Muscle layer of duodenum (tissue), 2 donors: ENCODE measurements around the gene PREX1.
"Not testable (repeated sequence)": the region's sequence is repeated elsewhere in the genome, so short reads cannot be mapped to it uniquely, and the experiment has no call there.

ENCODE experiments used
- H3K27ac ChIP-seq: one replicate; pipeline ENCODE4 v1.7.0; 2013; ENCODE audit warnings: mild to moderate bottlenecking, low read length
- H3K27me3 ChIP-seq: one replicate; pipeline ENCODE4 v1.7.0; 2013; ENCODE audit warnings: low read depth, mild to moderate bottlenecking, control low read depth, low read length
- H3K36me3 ChIP-seq, 2 donors: one replicate each; pipeline ENCODE4 v1.7.0; 2013; ENCODE audit warnings: low read length in 2 of 2, control low read depth in 1 of 2, mild to moderate bottlenecking in 1 of 2; ENCODE audit not compliant: insufficient read depth in 2 of 2, control insufficient read depth in 1 of 2
- H3K4me1 ChIP-seq, 2 donors: one replicate each; pipeline ENCODE4 v1.7.0; 2013; ENCODE audit warnings: low read length in 2 of 2, mild to moderate bottlenecking in 2 of 2, control low read depth in 1 of 2, moderate library complexity in 1 of 2; ENCODE audit not compliant: insufficient read depth in 2 of 2, control insufficient read depth in 1 of 2
- H3K4me3 ChIP-seq, 2 donors: one replicate each; pipeline ENCODE4 v1.7.0; 2013; ENCODE audit warnings: low read length in 2 of 2, low read depth in 1 of 2, mild to moderate bottlenecking in 1 of 2
- H3K9me3 ChIP-seq, 2 donors: one replicate each; pipeline ENCODE4 v1.7.0; 2013; ENCODE audit warnings: low read length in 2 of 2, control low read depth in 1 of 2, mild to moderate bottlenecking in 1 of 2; ENCODE audit not compliant: control insufficient read depth in 1 of 2
- donor health status: healthy.

Gene PREX1

DNA sequence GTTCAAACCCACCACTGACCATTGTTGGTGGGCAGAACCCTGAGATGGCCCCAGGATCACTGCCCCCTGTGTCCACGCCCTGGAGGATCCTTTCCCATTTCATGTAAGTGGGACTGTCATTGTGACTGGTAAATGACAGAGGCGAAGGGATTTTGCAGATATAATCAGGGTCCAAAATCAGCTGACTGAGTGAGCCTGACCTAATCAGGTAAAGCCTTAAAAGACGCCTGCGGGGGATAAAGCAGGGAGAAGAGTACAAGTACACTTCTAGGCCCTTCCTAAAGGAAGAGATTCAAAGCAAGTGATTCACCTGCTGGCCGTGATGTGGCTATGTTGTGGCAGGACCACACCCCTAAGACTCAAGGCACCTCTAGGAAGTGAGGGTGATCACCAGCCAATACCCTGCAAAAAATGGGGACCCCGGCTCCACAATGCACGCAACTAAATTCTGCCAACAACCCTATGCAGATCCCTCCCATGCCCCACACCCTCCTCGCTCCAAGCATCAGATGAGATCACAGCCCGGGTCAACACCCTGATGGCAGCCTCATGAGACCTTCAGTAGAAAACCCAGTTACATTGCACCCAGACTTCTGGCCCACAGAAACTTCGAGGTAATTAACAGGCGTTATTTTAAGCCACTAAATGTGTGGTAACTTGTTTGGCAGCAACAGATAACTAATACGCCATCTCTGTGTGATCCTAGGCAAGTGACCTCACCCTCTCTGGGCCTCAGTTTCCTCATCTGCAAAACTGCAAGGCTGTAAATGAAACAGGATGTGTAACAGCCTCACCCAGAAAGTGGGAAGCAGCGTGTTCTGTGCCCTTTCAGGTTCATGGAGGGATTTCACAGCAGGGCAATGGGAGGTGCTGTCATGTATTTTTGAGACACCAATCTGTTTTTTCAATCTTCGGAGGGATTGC is 11.3 kb downstream of the PREX1 start:
- no peaks in the 10 kb centered on the region for H3K27me3 ChIP-seq
- H3K27ac ChIP-seq: no peak overlapping the region
- no peaks in the 10 kb centered on the region for H3K9me3 ChIP-seq
- H3K36me3 ChIP-seq: no peaks in the 10 kb centered on the region
- H3K4me3 ChIP-seq: no peak overlapping the region
- H3K4me1 ChIP-seq: peaks cover 0 to 4% of the 10 kb centered on the region in 2 donors

DNA sequence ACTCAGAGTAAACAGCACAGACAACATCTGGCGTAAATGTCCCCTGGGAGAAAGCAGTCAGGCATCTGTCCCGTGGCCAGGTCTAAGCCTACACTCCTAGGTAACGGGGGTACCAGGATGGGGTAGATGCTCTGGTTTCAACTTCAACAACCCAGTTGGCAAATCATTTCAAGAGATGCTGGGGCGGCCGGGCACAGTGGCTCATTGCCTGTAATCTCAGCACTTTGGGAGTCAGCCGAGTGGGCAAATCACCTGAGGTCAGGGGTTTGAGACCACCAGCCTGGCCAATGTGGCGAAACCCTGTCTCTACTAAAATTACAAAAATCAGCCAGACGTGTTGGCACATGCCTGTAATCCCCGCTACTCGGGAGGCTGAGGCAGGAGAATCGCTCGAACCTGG is 12.3 kb downstream of the PREX1 start:
- Histone ChIP-seq H3K27me3 (no peaks in the 10 kb centered on the region), H3K4me3 (no peak overlapping the region), H3K36me3 (no peaks in the 10 kb centered on the region), H3K4me1 (peaks cover 0 to 4% of the 10 kb centered on the region in 2 donors), H3K9me3 (no peaks in the 10 kb centered on the region), H3K27ac (no peak overlapping the region)

DNA sequence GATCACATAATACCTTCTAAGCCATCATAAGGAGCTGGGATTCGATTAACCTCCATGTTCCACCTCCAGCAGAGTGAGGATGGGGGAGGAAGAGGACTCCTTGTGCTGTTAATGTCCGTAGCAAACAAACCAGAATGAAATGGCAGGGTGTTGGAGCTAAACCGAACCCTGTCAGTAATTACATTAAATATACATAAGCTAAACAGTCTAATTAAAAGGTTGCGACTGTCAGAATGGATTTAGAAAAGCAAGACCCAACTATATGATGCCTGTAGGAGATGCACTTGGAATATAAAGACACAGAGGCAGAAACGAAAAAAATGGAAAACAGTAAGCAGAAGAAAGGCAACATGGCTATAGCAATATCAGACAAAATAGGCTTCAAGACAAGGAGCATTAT is 13.2 kb downstream of the PREX1 start:
- H3K27ac ChIP-seq: no peak overlapping the region
- no peaks in the 10 kb centered on the region for H3K27me3 ChIP-seq
- H3K4me1 ChIP-seq: peaks cover 0 to 4% of the 10 kb centered on the region in 2 donors
- no peaks in the 10 kb centered on the region for H3K9me3 ChIP-seq
- no peak overlapping the region for H3K4me3 ChIP-seq
- H3K36me3 ChIP-seq: no peaks in the 10 kb centered on the region

DNA sequence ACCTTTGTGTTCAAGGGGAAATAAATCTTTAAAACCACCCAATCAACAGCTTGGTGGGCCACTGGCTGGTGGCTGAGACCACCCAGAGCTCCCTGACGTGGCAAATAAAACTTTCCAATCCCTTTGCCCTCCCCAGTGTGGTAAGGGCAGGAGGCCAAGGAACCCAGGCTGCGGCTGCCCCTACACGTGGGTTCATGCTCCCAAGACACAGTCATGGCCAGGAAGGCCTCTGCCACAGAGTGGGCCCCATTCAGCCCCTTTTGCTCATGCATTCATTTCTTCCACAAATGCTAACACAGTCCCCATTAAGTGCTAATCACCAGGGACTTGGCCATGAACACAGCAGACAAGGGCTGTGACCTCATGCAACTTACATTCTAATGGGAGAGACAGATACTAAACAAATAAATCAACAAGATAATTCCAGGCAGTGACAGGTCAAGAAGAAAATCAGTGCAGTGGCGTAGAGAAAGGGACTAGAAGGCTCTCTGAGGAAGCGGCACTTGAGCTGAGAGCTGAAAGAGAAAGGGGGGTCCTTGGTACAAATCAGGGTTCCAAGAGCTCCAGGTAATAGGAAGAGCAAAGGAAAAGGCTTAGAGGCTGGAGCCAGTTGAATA is 13.8 kb downstream of the PREX1 start:
- Histone ChIP-seq H3K4me3 (no peak overlapping the region), H3K36me3 (no peaks in the 10 kb centered on the region), H3K4me1 (peaks cover 0 to 4% of the 10 kb centered on the region in 2 donors), H3K27ac (no peak overlapping the region), H3K27me3 (no peaks in the 10 kb centered on the region), H3K9me3 (no peaks in the 10 kb centered on the region)

DNA sequence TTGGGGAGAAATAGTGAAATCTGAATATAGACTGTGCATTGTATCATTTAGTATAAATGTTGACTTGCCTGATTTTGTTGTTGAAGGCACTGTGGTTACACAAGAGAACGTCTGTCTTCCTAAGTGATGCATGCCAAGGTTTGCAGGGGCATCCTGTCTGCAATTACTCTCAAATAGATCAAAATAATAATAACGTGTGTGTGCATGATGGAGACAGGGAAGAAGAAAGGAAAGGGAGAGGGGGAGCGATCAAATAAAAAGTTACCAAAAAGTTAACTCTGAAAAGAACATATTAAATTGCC is 14.4 kb downstream of the PREX1 start:
- Histone ChIP-seq H3K36me3 (no peaks in the 10 kb centered on the region), H3K9me3 (no peaks in the 10 kb centered on the region), H3K4me1 (peaks cover 0 to 4% of the 10 kb centered on the region in 2 donors), H3K4me3 (no peak overlapping the region), H3K27me3 (no peaks in the 10 kb centered on the region), H3K27ac (no peak overlapping the region)

DNA sequence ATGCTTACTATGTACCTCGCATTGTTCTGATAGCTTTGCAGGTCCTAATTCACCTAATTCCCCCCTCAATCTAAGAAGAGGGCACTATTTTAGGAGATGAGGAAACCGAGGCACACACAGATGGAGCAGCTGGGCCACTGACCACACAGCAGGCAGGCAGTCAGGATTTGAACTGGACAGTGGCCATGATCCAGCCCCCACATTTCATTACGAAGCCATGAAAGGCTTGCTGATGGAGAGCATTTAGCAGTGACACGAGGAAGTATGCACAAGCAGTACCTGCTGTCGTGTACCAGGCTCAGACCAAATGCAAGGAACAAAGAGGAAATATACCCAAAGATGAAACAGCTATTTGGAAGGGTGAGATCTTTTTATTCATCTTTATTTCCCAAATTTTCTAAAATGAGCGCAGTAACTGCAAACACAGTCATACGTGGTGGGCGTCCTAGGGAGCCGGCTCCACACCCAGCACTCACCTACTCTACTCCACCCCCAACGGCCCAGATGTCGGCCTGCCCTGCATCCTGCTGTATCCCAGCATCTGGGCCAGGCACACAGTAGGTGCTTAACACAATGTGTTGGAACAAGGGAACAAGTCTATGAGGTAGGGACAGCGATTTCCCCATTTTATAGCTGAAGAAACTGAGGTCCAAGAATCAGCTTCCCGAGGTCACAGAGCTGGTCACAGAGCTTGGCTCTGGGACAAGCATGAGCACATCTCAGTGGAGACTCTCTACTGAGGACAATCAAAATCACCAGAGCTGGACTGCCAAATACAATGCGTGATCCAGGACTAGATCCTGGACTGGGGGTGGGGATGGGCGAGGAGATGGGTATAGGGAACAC is 15.0 kb downstream of the PREX1 start:
- Histone ChIP-seq H3K4me3 (no peak overlapping the region), H3K36me3 (no peaks in the 10 kb centered on the region), H3K4me1 (peaks cover 0 to 4% of the 10 kb centered on the region in 2 donors), H3K27ac (no peak overlapping the region), H3K27me3 (no peaks in the 10 kb centered on the region), H3K9me3 (no peaks in the 10 kb centered on the region)

DNA sequence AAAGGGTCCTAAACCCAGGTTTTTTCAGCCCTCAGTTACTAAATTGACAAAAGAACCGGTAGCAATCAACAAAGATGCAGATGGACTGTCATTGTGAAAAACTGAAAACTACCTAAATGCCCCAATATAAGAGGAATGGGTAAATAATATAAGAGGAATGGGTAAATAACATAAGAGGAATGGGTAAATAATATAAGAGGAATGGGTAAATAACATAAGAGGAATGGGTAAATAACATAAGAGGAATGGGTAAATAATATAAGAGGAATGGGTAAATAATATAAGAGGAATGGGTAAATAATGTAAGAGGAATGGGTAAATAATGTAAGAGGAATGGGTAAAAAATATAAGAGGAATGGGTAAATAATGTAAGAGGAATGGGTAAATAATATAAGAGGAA is 15.7 kb downstream of the PREX1 start:
- H3K4me3 ChIP-seq, H3K27ac ChIP-seq, H3K27me3 ChIP-seq, H3K4me1 ChIP-seq, H3K9me3 ChIP-seq, H3K36me3 ChIP-seq: not testable (repeated sequence)

DNA sequence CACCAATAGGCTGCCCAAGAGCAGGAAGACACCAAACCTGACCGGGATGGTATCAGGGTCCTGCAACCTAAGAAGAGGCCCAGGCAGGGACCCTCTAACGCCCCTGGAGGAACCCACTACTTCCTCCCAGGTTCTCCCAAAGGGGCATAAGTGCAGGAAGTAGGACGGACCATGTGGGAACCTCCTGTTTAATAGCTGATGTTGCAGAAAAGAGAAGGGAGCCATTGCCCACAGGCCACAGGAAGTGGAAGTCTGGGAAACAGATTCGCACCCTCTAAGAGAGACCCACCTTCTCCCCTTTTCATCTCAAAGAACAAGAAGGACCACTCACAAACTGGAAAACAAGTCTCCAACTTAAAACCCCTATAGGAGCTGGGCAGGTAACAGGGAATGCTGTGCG is 18.1 kb downstream of the PREX1 start:
- Histone ChIP-seq H3K27me3 (no peaks in the 10 kb centered on the region), H3K27ac (no peak overlapping the region), H3K4me1 (no peaks in the 10 kb centered on the region), H3K9me3 (no peaks in the 10 kb centered on the region), H3K36me3 (no peaks in the 10 kb centered on the region), H3K4me3 (no peak overlapping the region)

DNA sequence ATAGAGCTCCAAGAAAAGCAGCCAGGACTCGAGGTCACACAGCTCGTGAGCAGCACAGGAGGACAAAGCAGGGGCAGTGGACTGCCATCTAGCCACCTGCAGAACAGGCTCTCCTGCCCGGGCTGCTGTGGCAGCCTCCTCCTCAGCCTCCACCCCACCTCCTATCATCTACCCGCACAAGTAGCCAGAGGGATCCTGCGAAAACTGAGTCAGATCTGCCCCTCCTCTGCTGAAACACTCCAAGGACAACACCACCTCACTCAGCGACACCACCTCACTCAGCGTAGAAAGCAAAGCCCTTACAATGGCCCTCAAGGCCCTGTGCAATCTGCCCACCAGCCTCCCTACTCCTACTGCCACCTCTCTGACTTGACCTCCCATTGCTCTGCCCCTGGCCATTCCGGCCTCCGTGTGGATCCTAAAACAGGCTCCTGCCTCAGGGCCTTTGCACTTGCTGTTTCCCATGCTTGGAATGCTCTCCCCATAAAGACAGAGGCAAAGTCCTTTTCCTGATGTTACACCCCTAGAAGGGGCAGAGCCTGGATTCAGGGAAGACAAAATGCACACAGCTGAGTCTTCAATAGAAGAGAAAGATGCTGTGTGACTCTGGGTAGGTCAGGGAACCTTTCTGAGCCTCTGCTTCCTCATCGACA is 19.3 kb downstream of the PREX1 start:
- no peaks in the 10 kb centered on the region for H3K36me3 ChIP-seq
- H3K9me3 ChIP-seq: no peaks in the 10 kb centered on the region
- H3K4me3 ChIP-seq: no peak overlapping the region
- H3K27me3 ChIP-seq: no peaks in the 10 kb centered on the region
- no peak overlapping the region for H3K27ac ChIP-seq
- no peaks in the 10 kb centered on the region for H3K4me1 ChIP-seq

DNA sequence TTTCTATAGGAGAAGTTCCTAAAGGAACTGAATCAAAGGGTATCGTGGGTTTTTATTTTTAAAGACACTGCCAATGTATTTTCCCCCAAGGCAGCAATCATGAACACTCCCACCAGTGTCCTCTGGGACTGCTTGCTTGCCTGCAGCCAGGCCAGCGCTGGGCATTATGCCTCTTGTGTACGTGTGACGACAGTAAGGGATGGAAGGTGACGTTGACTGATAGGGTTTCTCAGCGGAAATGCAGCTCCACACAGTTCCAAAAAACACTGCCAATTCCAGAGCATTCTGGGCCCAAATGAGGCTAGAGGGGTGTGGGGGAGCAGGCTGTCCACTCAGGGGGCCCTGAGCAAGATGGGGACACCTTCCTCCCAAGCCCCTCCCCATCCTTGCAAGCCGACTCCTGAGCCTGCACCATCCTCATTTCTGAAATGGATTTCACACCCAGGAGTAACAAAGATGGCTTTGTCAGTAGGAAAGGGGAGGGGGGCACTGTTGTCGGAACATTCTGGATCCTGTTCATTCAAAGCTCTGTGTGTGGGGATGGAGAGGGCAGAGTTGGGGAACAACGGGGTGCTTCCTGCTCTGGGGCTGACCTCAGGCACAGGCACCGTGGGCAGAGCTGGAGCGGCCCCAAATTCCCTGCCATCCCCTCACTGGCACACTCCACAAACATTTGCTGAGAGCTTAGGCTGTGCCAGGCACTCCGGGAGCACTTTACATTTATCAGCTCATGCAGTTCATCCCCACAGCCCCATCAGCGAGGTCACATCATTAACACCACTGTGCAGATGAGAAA is 20.0 kb downstream of the PREX1 start:
- H3K4me1 ChIP-seq: no peaks in the 10 kb centered on the region
- no peak overlapping the region for H3K4me3 ChIP-seq
- H3K27ac ChIP-seq: no peak overlapping the region

More for the DNA sequence above, 20.0 kb downstream of the PREX1 start:
- H3K27me3 ChIP-seq: no peaks in the 10 kb centered on the region
- H3K36me3 ChIP-seq: no peaks in the 10 kb centered on the region
- H3K9me3 ChIP-seq: no peaks in the 10 kb centered on the region
